GM12878 (cell line): ENCODE data around the gene RPL19. TPM values are rescaled to one million over a fixed set of nuclear protein-coding genes. Genes with fewer than 3 reads are reported as not detected.

Experiments used
- BHLHE40 ChIP-seq, 2 experiments: fragments of 450-650 bp in 1 of 2; IDR thresholded peaks; 2 replicates each; pipeline ENCODE4 v1.6.1; 2011 to 2017; ENCODE audit warnings: low read depth in 2 of 2, borderline replicate concordance in 1 of 2, improper control_type of control experiment in 1 of 2, low read length in 1 of 2, mild to moderate bottlenecking in 1 of 2
- CEBPB ChIP-seq, 2 experiments: fragments of 150-350 bp in 1 of 2; IDR thresholded peaks; 2 replicates each; pipeline ENCODE4 v1.6.1; 2012 to 2014; ENCODE audit warnings: low read depth in 2 of 2, low read length in 2 of 2, borderline replicate concordance in 1 of 2, inconsistent platforms in 1 of 2
- CREB1 ChIP-seq: IDR thresholded peaks from 2 replicates; pipeline ENCODE4 v1.6.1; 2012; ENCODE audit warnings: low read depth, mild to moderate bottlenecking, inconsistent platforms
- EED ChIP-seq: sonication (generic); IDR thresholded peaks from 2 replicates; pipeline ENCODE4 v1.6.1; 2016; ENCODE audit warnings: antibody characterized with exemption, low read depth
- ESRRA ChIP-seq: IDR thresholded peaks from 2 replicates; pipeline ENCODE4 v1.6.1; 2012; ENCODE audit warnings: mild to moderate bottlenecking, low read length, improper control_type of control experiment
- FOXM1 ChIP-seq: IDR thresholded peaks from 2 replicates; pipeline ENCODE4 v1.6.1; 2012; ENCODE audit warnings: low read depth, mild to moderate bottlenecking, inconsistent platforms, low read length, moderate library complexity
- HDAC2 ChIP-seq: fragments of 200-600 bp; sonication (generic); IDR thresholded peaks from 2 replicates; pipeline ENCODE4 v1.6.1; 2017
- HDAC6 ChIP-seq: fragments of 200-600 bp; sonication (generic); IDR thresholded peaks from one replicate; pipeline ENCODE4 v1.8.0; 2017; ENCODE audit warnings: antibody characterized with exemption; ENCODE audit not compliant: unreplicated experiment
- MYC ChIP-seq: IDR thresholded peaks from 2 replicates; pipeline ENCODE4 v1.6.1; 2011; ENCODE audit warnings: mild to moderate bottlenecking, low read length, moderate library complexity, inconsistent platforms; ENCODE audit not compliant: insufficient read depth, insufficient replicate concordance, insufficient read length, severe bottlenecking
- NRF1 ChIP-seq: conservative IDR thresholded peaks from 2 replicates; pipeline ENCODE4 v1.6.1; 2011; ENCODE audit warnings: mild to moderate bottlenecking, low read depth, low read length, improper control_type of control experiment
- RAD21 ChIP-seq: IDR thresholded peaks from 2 replicates; pipeline ENCODE4 v1.6.1; 2011; ENCODE audit warnings: mild to moderate bottlenecking, low read depth, low read length, moderate library complexity; ENCODE audit not compliant: insufficient read depth
- SMAD5 ChIP-seq: IDR thresholded peaks from 2 replicates; pipeline ENCODE4 v1.6.1; 2016; ENCODE audit warnings: antibody characterized with exemption, low read depth
- SMC3 ChIP-seq: IDR thresholded peaks from 2 replicates; pipeline ENCODE4 v1.6.1; 2011; ENCODE audit warnings: low read length, improper control_type of control experiment, borderline replicate concordance
- SPI1 ChIP-seq: IDR thresholded peaks from 2 replicates; pipeline ENCODE4 v1.6.1; 2011; ENCODE audit warnings: low read depth, mild to moderate bottlenecking, low read length, moderate library complexity, borderline replicate concordance; ENCODE audit not compliant: insufficient read depth
- STAT3 ChIP-seq: IDR thresholded peaks from 2 replicates; pipeline ENCODE4 v1.6.1; 2011; ENCODE audit warnings: low read depth, low read length, improper control_type of control experiment
- polyA plus RNA-seq, 11 experiments: library from polyadenylated mRNA; depleted of rRNA in 4 of 11; unstranded in 6 of 11; stranded (reverse) in 5 of 11; fragments of >200 nt; fragmentation: Nextera tagmentation in 4 of 11; fragmentation: Illumina TruSeq in 1 of 11; extraction: Ambion mirVana in 4 of 11; extraction: Trizol in 1 of 11; gene quantifications; 1 replicate in 1 of 11; 2 replicates in 10 of 11; pipeline versions ENCODE4 v1.2.1 to v1.2.3, GENCODE V29; 2011 to 2016; ENCODE audit warnings: inconsistent platforms in 2 of 11, missing spikeins in 2 of 11, low read depth in 1 of 11
- total RNA-seq, 4 experiments: library from RNA; depleted of rRNA in 3 of 4; stranded (reverse); fragments of >200 nt in 3 of 4; fragmentation: Illumina TruSeq in 1 of 4; extraction: Trizol in 1 of 4; gene quantifications; 2 replicates each; pipeline versions ENCODE4 v1.2.1 to v1.2.3, GENCODE V29; 2013 to 2021
- TF ChIP-seq, protein P1 (sequence below): IDR thresholded peaks from 2 replicates; pipeline ENCODE4 v1.6.1; 2011; ENCODE audit warnings: borderline replicate concordance, low read depth, mild to moderate bottlenecking, moderate library complexity, low read length; ENCODE audit not compliant: insufficient read depth, poor library complexity, severe bottlenecking
- TF ChIP-seq, protein P2 (sequence below), 3 experiments: IDR thresholded peaks in 2 of 3; conservative IDR thresholded peaks in 1 of 3; 2 replicates each; pipeline ENCODE4 v1.5.1; 2011; ENCODE audit warnings: low read depth in 3 of 3, low read length in 3 of 3, mild to moderate bottlenecking in 3 of 3, control low read depth in 2 of 3, moderate library complexity in 2 of 3, inconsistent platforms in 1 of 3, mixed read lengths in 1 of 3; ENCODE audit not compliant: control insufficient read depth in 2 of 3, insufficient read depth in 1 of 3; ENCODE audit errors: extremely low read depth in 1 of 3
- TF ChIP-seq, protein P3 (sequence below): fragments of 450-650 bp; IDR thresholded peaks from 2 replicates; pipeline ENCODE4 v1.6.1; 2018; ENCODE audit warnings: borderline replicate concordance, mild to moderate bottlenecking; ENCODE audit not compliant: partially characterized antibody
- TF ChIP-seq, protein P4 (sequence below): IDR thresholded peaks from 2 replicates; pipeline ENCODE4 v1.6.1; 2011; ENCODE audit warnings: borderline replicate concordance, low read depth, mild to moderate bottlenecking, moderate library complexity, mixed read lengths, low read length; ENCODE audit not compliant: insufficient read depth; ENCODE audit errors: extremely low read length
- TF ChIP-seq, protein P5 (sequence below): IDR thresholded peaks from 2 replicates; pipeline ENCODE4 v1.6.1; 2011; ENCODE audit warnings: mild to moderate bottlenecking, low read depth, low read length, moderate library complexity; ENCODE audit not compliant: insufficient replicate concordance

Gene RPL19
- total and polyA plus RNA-seq, 10 of the 15 experiments (the other 5 are each of a cell fraction or from before 2014, with no cell fraction given): 1,862 to 5,536 (median 3,836) TPM

DNA sequence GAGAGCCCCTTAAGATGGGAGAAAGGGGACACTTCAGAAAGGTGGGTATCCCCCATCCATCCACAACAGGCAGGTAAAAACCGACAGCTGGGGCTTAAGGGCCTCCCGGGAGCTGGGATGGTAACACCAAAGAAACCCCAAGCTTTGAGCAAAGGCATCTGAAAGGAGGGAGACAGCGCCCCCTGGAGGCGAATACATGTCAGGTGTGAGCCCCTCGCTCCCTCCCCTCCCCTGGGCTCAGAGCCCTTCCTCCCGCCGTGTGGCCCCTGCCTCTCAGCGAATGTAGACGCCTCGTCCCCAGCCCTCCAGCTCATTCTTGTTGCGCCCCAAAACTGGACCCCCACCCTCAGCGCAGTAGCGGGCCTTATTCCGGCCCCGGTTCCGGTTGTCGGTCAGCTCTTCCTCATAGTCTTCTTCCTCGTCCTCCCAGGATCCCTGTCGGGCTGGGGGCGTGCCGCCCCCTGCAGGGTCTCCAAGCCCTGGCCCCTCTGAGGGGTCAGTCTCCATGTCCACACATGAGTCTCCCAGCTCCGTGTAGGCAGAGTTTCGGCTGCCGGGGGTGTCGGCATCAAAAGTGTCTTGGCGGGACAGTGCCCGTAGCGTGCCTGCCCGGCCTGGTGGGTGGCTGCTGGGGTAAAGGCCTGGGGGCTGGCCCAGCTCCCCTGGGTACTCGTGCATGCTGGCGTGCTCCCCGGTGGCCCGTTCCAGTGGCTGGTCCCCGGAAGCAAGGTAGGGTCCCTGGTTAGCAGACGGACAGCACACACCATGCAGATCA is 25.0 kb upstream of the RPL19 start (continued):
- TF ChIP-seq FOXM1: 0 out of 2 replicates have a peak, but pooled peaks have one; percentile 33
- no peak for TF ChIP-seq HDAC2
- TF ChIP-seq SMAD5: no peak
- TF ChIP-seq SPI1: 0 out of 2 replicates have a peak, but pooled peaks have one; percentile 1
- TF ChIP-seq, protein P1, sequence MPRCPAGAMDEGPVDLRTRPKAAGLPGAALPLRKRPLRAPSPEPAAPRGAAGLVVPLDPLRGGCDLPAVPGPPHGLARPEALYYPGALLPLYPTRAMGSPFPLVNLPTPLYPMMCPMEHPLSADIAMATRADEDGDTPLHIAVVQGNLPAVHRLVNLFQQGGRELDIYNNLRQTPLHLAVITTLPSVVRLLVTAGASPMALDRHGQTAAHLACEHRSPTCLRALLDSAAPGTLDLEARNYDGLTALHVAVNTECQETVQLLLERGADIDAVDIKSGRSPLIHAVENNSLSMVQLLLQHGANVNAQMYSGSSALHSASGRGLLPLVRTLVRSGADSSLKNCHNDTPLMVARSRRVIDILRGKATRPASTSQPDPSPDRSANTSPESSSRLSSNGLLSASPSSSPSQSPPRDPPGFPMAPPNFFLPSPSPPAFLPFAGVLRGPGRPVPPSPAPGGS: no peak
- peak; percentile 49 for TF ChIP-seq RAD21
- TF ChIP-seq CREB1: no peak
- TF ChIP-seq EED: no peak
- TF ChIP-seq NRF1: no peak
- TF ChIP-seq HDAC6: no peak
- no peak for TF ChIP-seq MYC
- no peak for TF ChIP-seq CEBPB (IDR thresholded peaks at IDR 0.05; ENCODE audit: borderline replicate concordance in 1 of 2, low read depth in 2 of 2, low read length in 2 of 2)
- TF ChIP-seq, protein P2, sequence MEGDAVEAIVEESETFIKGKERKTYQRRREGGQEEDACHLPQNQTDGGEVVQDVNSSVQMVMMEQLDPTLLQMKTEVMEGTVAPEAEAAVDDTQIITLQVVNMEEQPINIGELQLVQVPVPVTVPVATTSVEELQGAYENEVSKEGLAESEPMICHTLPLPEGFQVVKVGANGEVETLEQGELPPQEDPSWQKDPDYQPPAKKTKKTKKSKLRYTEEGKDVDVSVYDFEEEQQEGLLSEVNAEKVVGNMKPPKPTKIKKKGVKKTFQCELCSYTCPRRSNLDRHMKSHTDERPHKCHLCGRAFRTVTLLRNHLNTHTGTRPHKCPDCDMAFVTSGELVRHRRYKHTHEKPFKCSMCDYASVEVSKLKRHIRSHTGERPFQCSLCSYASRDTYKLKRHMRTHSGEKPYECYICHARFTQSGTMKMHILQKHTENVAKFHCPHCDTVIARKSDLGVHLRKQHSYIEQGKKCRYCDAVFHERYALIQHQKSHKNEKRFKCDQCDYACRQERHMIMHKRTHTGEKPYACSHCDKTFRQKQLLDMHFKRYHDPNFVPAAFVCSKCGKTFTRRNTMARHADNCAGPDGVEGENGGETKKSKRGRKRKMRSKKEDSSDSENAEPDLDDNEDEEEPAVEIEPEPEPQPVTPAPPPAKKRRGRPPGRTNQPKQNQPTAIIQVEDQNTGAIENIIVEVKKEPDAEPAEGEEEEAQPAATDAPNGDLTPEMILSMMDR (IDR thresholded peaks at IDR 0.05 in 2 of 3, conservative IDR thresholded peaks at IDR 0.05 in 1 of 3; ENCODE audit: control insufficient read depth in 2 of 3, extremely low read depth in 1 of 3, insufficient read depth in 1 of 3, low read depth in 3 of 3, low read length in 3 of 3): peak; percentile 69 to 83 (median 81)
- TF ChIP-seq, protein P3, sequence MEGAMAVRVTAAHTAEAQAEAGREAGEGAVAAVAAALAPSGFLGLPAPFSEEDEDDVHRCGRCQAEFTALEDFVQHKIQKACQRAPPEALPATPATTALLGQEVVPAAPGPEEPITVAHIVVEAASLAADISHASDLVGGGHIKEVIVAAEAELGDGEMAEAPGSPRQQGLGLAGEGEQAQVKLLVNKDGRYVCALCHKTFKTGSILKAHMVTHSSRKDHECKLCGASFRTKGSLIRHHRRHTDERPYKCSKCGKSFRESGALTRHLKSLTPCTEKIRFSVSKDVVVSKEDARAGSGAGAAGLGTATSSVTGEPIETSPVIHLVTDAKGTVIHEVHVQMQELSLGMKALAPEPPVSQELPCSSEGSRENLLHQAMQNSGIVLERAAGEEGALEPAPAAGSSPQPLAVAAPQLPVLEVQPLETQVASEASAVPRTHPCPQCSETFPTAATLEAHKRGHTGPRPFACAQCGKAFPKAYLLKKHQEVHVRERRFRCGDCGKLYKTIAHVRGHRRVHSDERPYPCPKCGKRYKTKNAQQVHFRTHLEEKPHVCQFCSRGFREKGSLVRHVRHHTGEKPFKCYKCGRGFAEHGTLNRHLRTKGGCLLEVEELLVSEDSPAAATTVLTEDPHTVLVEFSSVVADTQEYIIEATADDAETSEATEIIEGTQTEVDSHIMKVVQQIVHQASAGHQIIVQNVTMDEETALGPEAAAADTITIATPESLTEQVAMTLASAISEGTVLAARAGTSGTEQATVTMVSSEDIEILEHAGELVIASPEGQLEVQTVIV: no peak
- TF ChIP-seq SMC3: peak; percentile 38; the same call in 1 of the 2 replicates
- peak in 1 of 2 experiments; percentile 9; a peak in 1 of 4 replicates for TF ChIP-seq BHLHE40 (IDR thresholded peaks at IDR 0.05; ENCODE audit: borderline replicate concordance in 1 of 2, low read depth in 2 of 2, low read length in 1 of 2)
- TF ChIP-seq, protein P4, sequence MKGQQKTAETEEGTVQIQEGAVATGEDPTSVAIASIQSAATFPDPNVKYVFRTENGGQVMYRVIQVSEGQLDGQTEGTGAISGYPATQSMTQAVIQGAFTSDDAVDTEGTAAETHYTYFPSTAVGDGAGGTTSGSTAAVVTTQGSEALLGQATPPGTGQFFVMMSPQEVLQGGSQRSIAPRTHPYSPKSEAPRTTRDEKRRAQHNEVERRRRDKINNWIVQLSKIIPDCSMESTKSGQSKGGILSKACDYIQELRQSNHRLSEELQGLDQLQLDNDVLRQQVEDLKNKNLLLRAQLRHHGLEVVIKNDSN: no peak
- TF ChIP-seq, protein P5, sequence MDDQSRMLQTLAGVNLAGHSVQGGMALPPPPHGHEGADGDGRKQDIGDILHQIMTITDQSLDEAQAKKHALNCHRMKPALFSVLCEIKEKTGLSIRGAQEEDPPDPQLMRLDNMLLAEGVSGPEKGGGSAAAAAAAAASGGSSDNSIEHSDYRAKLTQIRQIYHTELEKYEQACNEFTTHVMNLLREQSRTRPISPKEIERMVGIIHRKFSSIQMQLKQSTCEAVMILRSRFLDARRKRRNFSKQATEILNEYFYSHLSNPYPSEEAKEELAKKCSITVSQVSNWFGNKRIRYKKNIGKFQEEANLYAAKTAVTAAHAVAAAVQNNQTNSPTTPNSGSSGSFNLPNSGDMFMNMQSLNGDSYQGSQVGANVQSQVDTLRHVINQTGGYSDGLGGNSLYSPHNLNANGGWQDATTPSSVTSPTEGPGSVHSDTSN: no peak
- TF ChIP-seq ESRRA: no peak
- TF ChIP-seq STAT3: no peak
